ENCODE measurements around the gene BAG3.
A peak's percentile ranks its signal among the peaks of the same experiment; 100 is the strongest.
"Not testable (repeated sequence)": the region's sequence is repeated elsewhere in the genome, so short reads cannot be mapped to it uniquely, and the experiment has no call there.

The BAG3 gene

DNA sequence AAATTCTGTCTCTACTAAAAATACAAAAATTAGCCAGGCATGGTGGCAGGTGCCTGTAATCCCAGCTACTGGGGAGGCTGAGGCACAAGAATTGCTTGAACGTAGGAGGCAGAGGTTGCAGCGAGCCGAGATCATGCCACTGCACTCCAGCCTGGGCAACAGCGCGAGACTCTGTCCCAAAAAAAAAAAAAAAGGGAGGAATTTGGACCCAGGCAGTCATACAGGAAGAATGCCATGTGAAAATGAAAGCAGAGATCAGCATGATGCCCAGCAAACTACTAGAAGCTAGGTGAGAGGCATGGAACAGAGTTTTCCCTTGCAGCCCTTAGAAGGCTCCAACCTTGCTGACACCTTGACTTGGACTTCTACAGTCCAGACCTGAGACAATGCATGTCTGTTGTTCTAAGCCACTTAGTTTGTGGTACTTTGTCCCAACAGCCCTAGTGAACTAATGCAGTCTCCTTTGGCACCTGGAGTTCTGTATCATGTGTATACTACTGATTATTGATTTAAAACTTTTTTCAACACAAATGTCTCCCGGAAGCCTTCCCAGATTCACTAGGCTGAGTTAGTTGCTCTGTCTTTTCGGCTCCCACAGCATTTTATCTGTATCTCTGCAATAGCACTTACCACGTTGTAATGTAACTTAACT, 10.2 kb upstream of the BAG3 start:
- no peak for DNase-seq (ENCODE audit: low spot score)

DNA sequence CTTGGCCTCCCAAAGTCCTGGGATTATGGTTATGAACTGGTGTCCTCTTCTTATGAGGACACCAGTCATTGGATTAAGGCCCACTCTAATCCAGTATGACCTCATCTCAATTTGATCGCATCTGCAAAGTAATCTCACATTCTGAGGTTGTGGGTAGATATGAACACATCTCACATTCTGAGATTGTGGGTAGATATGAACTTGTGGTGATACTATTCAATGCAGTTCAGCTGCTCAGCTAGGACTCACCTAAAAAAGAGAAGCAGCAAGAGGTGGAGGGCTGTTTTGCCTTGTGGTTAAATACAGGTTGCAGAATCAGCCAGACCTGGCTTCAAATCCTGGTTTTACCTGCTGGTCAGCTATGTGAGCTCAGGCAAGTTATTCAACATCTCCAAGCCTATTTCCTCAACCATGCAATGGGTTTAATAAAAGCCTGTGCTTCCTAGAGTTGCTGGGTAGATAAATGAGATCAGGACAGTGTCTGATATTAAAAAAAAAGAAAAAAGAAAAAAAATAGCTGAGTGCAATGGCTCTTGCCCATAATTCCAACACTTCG, 8.5 kb upstream of the BAG3 start:
- DNase-seq (ENCODE audit: low spot score), result no peak

DNA sequence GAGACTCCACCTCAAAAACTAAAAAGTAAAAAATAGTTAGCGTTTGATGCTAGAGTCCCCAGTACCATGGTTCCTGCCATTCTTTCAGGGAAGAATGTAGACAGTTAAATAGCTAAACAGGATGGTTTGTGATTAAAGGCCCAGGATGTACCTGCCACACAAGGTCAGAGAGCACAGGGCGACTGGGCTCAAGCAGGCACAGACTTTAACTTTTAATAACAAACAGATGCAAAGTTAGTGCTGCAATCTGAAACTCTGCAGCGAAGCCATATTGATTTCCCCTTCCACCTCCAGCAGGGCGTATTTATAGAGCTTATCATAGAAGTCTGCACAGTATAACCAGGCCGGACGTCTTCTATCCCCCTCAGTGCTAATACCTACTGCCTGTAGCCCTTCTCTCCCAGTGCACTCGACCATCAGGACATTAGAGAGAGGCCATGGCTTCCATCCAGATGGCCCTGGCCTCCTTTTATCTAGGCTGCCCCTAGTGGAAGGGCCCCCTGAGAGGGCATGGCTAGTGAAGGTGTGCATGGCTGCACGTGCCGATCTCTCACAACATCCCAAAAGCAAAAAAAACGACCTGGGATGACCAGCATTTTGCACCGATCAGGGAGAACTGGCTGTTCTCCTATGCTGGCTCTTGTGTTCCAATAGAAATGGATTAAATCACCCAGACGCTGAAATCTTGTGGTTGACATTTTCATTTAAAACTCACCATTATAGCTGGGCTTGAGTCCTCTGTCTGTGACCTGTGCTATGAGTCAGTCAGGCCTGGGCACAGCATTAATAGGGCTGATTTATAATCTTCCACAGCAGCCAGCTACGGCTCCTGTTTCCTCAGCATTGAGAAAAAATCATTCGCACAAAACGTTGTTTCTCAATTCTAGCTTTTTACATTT, 7.6 kb upstream of the BAG3 start:
- DNase-seq (ENCODE audit: low spot score), result no peak

DNA sequence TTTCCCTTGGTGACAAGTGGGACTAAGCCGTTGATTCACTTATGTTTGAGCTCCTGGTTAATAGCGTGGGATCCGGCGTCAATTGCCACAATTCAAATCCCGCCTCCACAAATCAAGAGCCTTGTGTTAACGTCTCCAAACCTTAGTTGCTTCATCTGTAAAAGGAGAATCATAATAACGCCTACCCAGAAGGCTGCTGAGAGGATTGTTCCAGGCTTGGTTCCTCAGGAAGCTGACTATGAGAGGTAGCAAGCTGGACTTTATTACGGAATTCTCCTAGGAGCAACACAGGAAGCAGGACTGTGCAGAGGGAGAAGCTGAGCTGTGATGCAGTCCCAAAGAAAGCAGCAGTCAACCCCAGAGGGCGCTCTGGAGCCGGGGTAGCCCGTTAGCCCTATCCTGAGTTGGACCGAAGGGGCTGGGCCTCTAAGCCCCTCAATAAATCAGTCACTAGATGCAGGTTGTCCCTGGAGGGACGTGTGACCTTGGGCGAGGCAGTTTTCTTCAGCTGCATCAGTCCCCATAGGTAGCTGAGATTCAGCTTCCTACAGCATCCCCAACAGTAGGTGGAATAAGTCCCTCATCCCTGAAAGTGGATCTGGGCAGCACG, 6.9 kb upstream of the BAG3 start:
- DNase-seq (ENCODE audit: low spot score), result no peak

DNA sequence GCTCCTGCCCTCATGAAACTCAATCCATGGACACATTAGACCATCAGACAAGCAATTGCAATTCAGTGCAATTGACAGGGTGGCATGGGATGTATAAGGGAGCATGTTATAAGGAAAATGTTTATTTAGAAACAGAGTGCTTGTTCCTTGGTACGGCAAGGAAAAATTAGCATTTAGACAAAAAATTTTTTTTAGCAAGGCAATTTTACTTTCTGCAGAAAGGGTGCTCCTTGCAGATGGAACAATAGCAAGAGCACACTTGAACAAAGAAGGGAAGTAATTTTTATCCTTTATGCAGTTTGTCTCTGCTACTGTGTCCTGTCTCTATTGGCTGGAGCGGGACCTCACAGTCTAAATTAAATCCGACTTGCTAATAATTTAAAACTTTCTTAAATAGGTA, 6.2 kb upstream of the BAG3 start:
- no peak for DNase-seq (ENCODE audit: low spot score)

- DNase-seq (ENCODE audit: low spot score), result no peak
Measured at GRCh38 chr10:119650062-119650461, 1.1 kb upstream of the BAG3 start.

DNA sequence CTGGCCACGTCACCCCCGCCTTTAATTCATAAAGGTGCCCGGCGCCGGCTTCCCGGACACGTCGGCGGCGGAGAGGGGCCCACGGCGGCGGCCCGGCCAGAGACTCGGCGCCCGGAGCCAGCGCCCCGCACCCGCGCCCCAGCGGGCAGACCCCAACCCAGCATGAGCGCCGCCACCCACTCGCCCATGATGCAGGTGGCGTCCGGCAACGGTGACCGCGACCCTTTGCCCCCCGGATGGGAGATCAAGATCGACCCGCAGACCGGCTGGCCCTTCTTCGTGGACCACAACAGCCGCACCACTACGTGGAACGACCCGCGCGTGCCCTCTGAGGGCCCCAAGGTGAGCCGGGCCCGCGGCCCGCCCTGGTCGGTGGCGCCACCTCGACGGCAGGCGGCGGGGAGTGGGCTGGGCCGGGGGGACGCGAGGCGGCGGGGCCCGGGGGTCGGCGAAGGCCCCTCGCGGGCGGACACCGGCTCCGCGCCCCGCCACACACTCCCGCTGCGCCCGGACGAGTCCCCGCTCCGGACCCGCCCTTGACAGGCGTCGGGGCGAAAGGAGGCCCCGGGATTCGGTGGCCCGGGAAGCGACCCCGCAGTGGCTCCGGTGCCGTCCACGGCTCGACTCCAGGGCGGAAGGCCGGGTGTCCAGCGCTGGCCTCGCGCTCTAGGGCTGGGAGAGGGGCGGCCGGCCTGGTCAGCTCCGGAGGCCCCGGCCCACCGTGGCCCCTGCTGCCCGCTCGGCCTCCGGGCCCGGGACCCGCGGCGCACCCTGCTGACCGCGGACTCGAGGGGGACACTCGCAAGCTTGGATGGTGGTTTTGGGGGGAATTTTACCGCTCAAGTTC, 557 bp downstream of the BAG3 start:
- DNase-seq (ENCODE audit: low spot score), result no peak

- DNase-seq (ENCODE audit: low spot score), result peak; percentile 61
Measured at GRCh38 chr10:119652361-119652730, 1.2 kb downstream of the BAG3 start.

DNA sequence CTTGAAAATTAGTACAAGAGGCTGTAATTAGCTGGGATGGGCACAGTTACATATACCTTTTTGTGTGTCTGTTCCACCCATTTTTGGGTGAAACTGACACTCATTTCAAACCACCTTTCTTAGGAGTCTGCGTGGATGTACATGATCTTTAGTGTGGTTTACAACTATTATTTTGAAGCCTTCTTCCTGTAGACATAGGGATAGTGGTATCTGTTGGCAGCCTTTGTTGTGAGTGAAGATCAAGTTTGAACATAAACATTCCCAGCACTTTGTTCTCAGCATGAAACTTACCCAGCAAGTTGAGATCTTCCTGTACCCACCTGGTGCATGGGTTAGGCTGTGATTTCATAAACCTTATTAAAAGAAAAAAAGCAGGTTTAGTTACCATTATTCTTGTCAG, 2.0 kb downstream of the BAG3 start:
- DNase-seq (ENCODE audit: low spot score), result no peak

DNA sequence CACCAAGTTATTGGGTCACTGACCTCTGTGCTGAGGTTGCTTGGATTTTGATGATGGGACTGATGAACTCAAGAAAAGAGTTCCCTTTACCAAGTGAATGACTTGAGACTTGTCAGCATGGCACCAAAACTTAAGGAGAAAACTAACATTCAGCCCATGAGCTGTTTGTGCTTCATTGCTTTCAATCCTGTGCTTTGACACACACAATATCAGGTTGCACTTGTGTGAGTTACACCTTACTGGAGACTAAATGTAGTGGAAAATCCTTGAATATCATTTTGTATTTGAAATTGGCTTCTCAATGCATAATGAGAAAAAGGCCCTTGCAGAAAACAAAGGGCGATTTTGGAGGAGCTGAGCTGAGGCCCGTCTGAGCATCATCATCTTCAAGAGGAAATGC, 2.7 kb downstream of the BAG3 start:
- DNase-seq (ENCODE audit: low spot score), result no peak

DNA sequence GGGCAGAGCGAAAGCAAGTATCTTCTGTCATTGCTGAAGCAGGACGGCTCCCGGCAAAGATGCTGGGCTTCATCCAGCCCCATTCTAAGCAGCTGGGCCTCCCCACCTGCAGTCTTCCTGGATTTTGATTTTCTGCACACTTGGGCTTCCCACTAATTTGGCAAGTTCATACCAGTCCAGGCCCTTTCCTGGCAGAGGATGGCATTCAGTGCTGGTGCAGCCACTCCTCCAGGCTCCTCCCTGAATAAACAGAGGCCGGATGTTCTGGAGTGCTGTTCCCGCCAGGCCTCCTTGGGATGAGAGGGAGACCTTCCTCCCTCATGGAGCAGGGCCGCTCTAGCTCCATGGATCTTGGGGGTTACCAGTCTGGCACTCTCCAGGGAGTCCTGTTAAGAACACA, 3.4 kb downstream of the BAG3 start:
- DNase-seq (ENCODE audit: low spot score), result no peak

DNA sequence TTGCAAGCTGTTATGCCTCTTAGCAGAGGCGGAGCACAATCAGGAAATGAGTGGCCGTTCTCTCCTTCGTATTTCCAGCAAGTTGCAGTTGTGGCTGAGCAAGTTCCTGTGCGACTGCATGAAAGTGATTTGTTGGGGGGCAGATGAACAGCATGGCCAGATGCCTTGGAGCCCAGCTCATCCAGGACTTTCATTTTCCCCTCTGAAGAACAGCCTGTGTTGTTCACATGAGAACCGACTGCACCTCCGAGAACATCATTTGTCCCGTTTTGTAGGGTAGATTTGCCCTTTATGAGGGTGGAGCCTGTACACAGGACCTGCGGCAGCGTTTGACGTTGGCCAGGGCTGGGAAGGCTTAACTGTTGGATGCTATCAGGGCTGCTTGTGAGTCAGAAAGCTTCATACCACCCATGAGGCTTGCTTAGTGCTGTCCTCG, 4.4 kb downstream of the BAG3 start:
- DNase-seq (ENCODE audit: low spot score), result no peak

DNA sequence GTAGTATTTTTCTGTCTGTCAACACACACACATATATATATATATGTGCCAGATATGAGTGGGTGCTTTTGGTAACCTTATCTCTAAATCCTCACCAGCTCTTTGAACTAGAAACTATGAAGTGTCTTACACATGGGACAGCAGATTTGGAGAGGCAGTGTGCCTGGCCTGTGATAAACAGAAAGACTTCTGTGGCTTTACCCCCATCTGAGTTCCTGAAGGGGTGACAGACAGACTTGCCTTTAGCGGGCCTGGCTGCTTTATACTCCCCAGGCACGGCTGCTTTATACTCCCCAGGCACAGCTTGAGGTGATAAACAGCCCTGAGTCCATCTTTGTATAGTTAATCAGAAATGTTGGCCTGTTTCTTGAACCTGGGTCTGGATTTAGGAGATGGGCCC, 5.6 kb downstream of the BAG3 start:
- DNase-seq (ENCODE audit: low spot score), result no peak

DNA sequence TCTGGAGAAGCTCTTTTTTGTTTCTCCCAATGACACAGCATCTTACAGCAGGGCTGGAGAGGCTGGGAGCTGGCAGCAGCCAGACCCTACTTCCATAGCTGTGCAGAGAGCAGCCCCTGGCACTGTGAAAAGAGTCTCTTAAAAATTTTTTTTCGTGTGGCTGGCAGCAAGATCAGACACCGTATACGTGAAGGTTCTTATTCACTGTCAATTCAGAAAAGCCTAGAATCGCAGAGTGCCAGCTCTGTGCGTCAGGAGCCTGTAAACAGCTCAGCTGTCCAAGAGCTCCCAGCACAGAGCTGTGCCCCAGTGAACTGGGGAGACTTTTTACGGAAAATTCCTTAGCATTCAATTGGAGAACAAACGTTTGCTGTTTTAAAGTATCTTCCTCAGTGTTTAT, 6.5 kb downstream of the BAG3 start:
- DNase-seq (ENCODE audit: low spot score), result no peak

DNA sequence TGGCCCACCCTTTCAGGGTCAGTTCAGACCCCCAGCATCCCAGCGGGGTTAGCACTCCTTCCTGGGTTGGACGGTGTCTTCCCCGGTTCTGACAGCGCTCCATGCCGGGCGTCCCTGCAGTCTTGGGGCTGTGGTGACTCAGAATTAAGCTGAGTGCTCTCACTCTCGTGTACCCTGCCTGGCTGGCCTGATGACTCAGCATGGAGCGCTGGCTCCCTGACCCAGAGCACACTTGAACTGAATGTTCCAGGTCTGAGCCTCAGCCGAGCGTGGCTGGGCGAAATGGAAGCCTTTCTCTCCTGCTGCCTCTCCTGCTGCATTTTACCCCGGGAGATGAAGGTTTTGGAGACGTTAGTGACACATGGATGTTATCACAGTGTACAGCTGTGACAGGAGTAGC, 7.1 kb downstream of the BAG3 start:
- peak; percentile 45 for DNase-seq (ENCODE audit: low spot score)

DNA sequence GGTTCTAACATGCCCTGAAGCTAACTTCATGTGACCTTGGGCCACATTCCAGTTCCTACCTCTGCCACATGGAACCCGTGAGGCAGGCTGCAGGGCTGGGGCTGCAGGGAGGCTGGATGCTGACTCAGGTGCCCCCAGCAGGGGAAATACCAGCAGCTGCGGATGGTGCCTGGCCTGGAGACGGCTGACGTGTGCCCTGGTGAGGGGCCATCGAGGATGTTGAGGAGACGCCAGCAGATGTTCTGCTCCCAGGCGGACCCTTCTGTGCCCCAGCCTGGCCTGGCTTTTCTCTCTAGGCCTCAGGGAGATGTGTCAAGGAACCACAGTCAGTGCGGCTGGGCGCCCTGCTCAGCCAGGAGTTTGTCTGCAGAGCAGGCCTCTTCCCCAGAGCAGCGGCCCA, 8.8 kb downstream of the BAG3 start:
- no peak for DNase-seq (ENCODE audit: low spot score)

DNA sequence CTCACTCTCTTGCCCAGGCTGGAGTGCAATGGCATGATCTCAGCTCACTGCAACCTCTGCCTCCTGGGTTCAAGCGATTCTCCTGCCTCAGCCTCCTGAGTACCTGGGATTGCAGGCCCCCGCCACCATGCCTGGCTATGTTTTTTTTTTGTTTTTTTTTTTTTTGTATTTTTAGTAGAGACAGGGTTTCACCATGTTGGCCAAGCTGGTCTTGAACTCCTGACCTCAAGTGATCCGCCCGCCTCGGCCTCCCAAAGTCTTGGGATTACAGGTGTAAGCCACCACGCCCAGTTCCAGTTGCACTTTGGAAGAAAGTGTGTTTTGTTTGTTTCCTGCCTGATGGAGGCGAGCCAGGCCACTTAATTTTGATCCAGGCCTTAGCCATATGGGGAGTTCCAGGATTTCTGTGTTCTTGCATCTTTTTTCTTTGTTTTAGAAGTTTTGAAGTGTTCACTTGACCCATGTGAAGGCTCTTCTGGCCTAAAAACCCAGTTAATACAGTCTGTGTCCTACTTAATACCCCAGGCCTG, 11.0 kb downstream of the BAG3 start:
- not testable (repeated sequence) for DNase-seq (ENCODE audit: low spot score)

DNA sequence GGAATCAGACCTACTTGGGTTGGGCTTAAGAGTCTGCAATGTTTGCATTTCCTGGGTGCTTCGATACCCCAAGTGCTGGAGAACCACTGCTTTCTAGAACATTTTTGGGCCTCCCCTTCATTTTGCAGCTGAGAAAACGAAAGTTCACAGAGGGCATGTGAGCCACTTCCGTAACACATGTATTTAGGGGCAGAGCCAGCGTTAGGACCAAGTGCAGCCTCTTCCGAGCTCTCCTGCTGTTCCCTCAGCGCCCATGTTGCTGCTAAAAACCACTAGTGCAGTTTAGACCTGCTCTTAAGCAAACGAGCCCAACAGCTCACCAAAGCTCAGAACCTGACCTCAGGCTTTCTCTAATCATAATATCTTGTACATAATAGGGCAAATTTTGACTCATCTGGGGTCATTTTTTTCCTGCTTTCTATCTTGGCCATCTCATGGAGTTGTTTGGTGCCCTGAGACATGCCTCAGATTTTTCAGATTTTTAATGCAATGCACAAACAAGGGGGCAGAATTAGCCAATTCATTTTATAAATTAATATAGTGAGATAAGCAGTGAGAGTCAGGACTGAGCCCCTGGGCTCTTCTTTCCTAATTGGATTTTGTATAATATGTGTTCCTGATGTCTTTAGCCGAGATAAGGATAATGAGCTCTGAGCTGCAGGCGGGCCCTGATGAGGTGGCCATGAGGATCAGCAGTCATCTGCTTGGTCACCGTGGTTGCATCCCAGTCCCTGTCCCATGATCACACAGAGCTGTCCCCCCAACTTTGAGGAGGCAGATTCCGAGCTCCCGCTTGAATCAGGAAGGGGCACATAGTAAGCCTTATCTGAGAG, 12.9 kb downstream of the BAG3 start:
- no peak for DNase-seq (ENCODE audit: low spot score)

DNA sequence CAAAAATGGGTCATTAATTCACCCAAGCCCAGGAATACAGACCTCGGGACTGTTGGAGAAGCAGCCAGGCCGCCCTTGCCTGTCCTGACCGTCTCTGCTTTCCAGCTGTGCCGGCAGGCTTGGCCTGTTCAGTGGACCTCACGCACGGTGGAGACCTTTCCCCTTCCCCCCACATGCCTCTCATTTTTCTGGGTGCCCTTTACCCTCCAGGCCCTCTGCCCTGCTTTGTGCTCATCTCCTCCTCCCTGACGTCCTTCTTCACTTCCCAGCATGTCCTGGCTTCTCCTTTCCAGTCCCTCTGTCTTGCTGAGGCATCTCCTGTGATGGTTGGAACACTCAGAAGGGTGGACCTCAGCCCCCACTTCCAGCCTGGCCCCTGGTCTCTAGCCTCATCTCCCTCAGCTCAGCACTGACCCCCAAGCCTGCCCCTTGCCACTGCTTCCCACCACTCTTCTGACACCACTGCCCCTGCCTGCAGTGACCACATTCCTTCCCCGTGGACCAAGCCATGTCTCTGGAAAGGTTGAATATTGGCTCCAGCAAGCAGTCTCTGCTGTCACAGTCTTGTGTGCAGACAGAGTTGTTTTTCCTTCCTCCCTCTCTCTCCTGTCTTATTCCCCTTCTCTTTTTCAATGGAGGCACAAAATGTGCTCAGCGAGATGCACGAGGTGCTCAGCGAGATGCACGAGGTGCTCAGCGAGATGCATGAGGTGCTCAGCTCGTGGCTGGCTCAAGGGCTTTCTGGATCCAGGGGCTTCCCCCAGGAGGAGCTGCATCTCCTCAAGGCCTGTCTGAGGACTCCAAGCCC, 14.9 kb downstream of the BAG3 start:
- no peak for DNase-seq (ENCODE audit: low spot score)

DNA sequence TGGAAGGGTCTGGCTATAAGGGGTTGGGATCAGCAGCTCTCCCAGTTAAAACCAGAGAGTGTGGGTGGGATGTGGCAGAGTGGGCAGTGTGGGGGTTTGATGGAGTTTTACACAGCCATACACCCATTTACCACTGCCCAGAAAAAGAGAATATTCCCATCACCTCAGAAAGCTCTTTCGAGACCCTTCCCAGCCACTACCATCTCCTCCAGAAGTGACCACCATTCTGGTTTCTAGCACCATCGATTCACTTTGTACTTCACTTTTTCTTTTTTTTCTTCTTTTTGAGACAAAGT, 15.5 kb downstream of the BAG3 start:
- DNase-seq (ENCODE audit: low spot score), result no peak

Measured in COLO829 (cell line).